HG02973 (cell line): Measurements from ENCODE around the gene C10orf90.

Experiments used
- ATAC-seq: cut with Tn5 transposase; IDR thresholded peaks from one replicate; pipeline ENCODE4 v1.9.1; 2021; ENCODE audit warnings: moderate library complexity; ENCODE audit not compliant: unreplicated experiment

C10orf90 gene

GRCh38 chr10:126586878-126587277 lies 83.6 kb downstream of the C10orf90 start:
- no peak for ATAC-seq

GRCh38 chr10:126586128-126586527 lies 84.4 kb downstream of the C10orf90 start:
- ATAC-seq = no peak

- no peak for ATAC-seq
These were observed 85.1 kb downstream of the C10orf90 start for GRCh38 chr10:126585249-126586017.

GRCh38 chr10:126584836-126585235 lies 85.7 kb downstream of the C10orf90 start:
- no peak for ATAC-seq

- ATAC-seq = no peak
These were observed 86.8 kb downstream of the C10orf90 start for GRCh38 chr10:126583552-126584200.

- no peak for ATAC-seq
These were observed 88.8 kb downstream of the C10orf90 start for GRCh38 chr10:126581648-126582046.

- no peak for ATAC-seq
These were observed 89.4 kb downstream of the C10orf90 start for GRCh38 chr10:126580873-126581647.

- no peak for ATAC-seq
These were observed 94.2 kb downstream of the C10orf90 start for GRCh38 chr10:126576336-126576735.

- no peak for ATAC-seq
These were observed 99.6 kb downstream of the C10orf90 start for GRCh38 chr10:126570621-126571602.

- ATAC-seq = no peak
These were observed 100.3 kb downstream of the C10orf90 start for GRCh38 chr10:126570245-126570570.

GRCh38 chr10:126569513-126570244 lies 100.8 kb downstream of the C10orf90 start:
- ATAC-seq = no peak

- no peak for ATAC-seq
These were observed 101.6 kb downstream of the C10orf90 start for GRCh38 chr10:126568809-126569385.

GRCh38 chr10:126565871-126566270 lies 104.6 kb downstream of the C10orf90 start:
- no peak for ATAC-seq

GRCh38 chr10:126565441-126565840 lies 105.1 kb downstream of the C10orf90 start:
- no peak for ATAC-seq

GRCh38 chr10:126564326-126564888 lies 106.1 kb downstream of the C10orf90 start:
- ATAC-seq = no peak

GRCh38 chr10:126563361-126563760 lies 107.1 kb downstream of the C10orf90 start:
- no peak for ATAC-seq

- ATAC-seq = no peak
These were observed 108.4 kb downstream of the C10orf90 start for GRCh38 chr10:126561921-126562680.

GRCh38 chr10:126561294-126561920 lies 109.1 kb downstream of the C10orf90 start:
- no peak for ATAC-seq
